Measurements from ENCODE around the gene TP53BP1. TPM values are rescaled to one million over a fixed set of nuclear protein-coding genes. Genes with fewer than 3 reads are reported as not detected.
"Not testable (repeated sequence)": the region's sequence is repeated elsewhere in the genome, so short reads cannot be mapped to it uniquely, and the experiment has no call there.

The TP53BP1 gene
- total RNA-seq, result 10 to 100 TPM; 11.9 to 27.6 (median 20.6) TPM

DNA sequence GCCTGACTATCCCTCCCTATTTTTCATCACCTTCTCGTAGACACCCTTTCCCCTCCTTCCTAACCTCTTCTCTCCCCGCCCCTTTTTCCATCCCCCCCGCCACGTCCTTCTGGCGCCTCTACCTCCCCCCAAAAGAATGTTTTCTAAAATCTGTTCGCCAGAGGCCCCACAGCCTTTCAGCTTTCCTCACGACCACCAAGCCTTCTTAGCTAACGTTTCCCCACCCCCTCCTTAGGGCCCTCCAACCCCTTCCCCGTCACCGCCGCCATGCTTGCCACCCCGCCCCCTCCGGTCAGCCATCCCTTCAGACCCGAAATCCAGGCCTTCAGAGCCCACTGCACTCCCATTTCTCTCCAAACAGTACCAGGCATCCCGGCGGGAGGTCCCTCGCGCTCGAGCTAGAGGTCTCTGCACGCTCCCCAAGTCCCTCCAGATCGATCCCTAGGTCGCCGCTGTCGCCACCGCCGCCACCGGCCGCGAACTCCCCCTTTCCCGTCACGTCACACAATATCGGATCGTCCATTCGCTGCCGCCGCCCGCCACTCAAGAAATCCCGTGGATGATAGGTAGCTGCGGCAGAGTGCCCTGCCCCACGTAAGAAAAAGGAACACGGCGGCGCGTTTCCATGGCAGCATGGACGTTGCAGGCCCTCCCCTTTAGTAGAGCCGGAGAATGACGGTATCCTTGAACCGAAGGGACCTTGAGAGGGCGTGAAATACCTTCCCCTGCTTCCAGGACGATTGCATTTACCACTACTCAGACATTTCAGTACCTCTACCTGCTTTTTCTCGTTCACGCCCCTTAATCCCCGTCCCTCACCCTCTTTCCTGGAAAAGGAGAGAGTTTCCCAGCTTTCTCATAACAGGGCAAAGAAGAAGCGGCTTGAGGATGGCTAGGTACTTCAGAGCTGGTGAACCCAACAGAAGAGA lies at the start of gene TP53BP1:
TP53BP1 (minus strand) TSS at position 484 of the 929 bp plus-strand sequence; CDS start at position 371, 113 bp downstream.
- Histone ChIP-seq H3K9me3 (no peaks in the 10 kb centered on the region), H3K36me3 (peaks cover 0 to 34% (median 0%) of the 10 kb centered on the region in 3 donors), H3K4me1 (peaks cover 11 to 29% (median 12%) of the 10 kb centered on the region in 3 donors), H3K27ac (peak within 1 kb of the TSS; percentile 81 to 89 (median 86)), H3K27me3 (no peaks in the 10 kb centered on the region), H3K4me3 (peak within 1 kb of the TSS; percentile 67 to 83 (median 76))
- intact Hi-C loops (cut with DNase I), result no loop called here
- TF ChIP-seq POLR2A (IDR thresholded peaks at IDR 0.05), result peak in 1 of 4 donors; percentile 48
- no peak for TF ChIP-seq CTCF (IDR thresholded peaks at IDR 0.05)
- peak; percentile 91 for DNase-seq
- 1 to 2% methylated on average over 35 to 51 of the region's 54 CpGs for WGBS, 2 donors

DNA sequence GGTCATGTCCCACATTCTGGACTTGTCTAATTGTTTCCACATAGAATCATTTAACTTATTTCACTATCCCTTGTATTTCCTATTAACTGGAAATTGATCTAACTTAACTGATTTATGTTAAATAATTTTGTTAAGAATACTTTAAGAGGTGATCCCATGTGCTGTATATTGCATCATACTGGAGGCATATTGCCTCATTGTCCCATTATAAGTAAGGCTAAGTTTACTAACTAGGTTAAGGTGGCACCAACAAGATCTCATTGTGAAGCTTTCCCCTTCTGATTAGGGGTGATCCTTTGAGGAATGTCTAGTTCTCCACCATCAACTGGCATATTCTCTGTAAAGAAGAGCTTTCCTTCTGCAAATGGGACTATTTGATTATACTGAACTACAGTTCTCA lies 48.8 kb upstream of the TP53BP1 start:
- intact Hi-C loops (cut with DNase I), result no loop called here
- no peak for DNase-seq

GRCh38 chr15:43538091-43538490 lies 45.1 kb upstream of the TP53BP1 start:
- 75 to 87% methylated on average over 2 of the region's 2 CpGs for WGBS, 2 donors
- TF ChIP-seq CTCF (IDR thresholded peaks at IDR 0.05), result no peak
- no peak for TF ChIP-seq POLR2A (IDR thresholded peaks at IDR 0.05)
- peaks cover 0 to 38% (median 3%) of the 10 kb centered on the region in 3 donors for H3K36me3 ChIP-seq
- DNase-seq, result no peak
- H3K27me3 ChIP-seq, result no peaks in the 10 kb centered on the region
- no peaks in the 10 kb centered on the region for H3K4me1 ChIP-seq
- H3K9me3 ChIP-seq, result no peaks in the 10 kb centered on the region
- no peak overlapping the region for H3K27ac ChIP-seq
- H3K4me3 ChIP-seq, result no peak overlapping the region
- intact Hi-C loops (cut with DNase I), result no loop called here

More for the DNA sequence above, 48.8 kb upstream of the TP53BP1 start:
- Histone ChIP-seq H3K4me1 (no peaks in the 10 kb centered on the region), H3K27me3 (no peaks in the 10 kb centered on the region), H3K36me3 (peaks cover 0 to 29% (median 0%) of the 10 kb centered on the region in 3 donors), H3K9me3 (no peaks in the 10 kb centered on the region), H3K4me3 (no peak overlapping the region), H3K27ac (no peak overlapping the region)
- TF ChIP-seq POLR2A (IDR thresholded peaks at IDR 0.05), result no peak
- TF ChIP-seq CTCF (IDR thresholded peaks at IDR 0.05), result no peak

GRCh38 chr15:43534897-43535296 lies 41.9 kb upstream of the TP53BP1 start:
- no peaks in the 10 kb centered on the region for H3K9me3 ChIP-seq
- H3K27ac ChIP-seq, result no peak overlapping the region
- intact Hi-C loops (cut with DNase I), result no loop called here
- H3K36me3 ChIP-seq, result peaks cover 0 to 39% (median 3%) of the 10 kb centered on the region in 3 donors
- no peaks in the 10 kb centered on the region for H3K4me1 ChIP-seq
- H3K4me3 ChIP-seq, result no peak overlapping the region
- DNase-seq, result no peak
- 93% methylated on average over 3 of the region's 3 CpGs; no CpG with 5 or more reads in 1 of the 2 donors for WGBS, 2 donors
- TF ChIP-seq POLR2A (IDR thresholded peaks at IDR 0.05) (no peak), CTCF (IDR thresholded peaks at IDR 0.05) (no peak)
- H3K27me3 ChIP-seq, result no peaks in the 10 kb centered on the region

DNA sequence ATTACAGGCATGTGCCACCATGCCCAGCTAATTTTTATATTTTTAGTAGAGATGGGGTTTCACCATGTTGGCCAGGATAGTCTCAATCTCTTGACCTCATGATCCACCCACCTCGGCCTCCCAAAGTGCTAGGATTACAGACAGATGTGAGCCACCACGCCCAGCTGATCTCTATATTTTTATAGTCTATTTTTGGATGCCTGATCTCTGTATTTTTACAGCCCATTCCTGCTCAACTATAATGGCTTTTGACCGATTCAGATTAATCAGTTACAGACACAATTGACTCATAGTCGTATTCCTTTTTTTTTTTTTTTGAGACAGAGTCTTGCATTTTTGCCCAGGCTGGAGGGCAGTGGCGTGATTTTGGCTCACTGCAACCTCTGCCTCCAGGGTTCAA lies 39.9 kb upstream of the TP53BP1 start:
- H3K4me1 ChIP-seq; intact Hi-C loops (cut with DNase I); H3K9me3 ChIP-seq; H3K27me3 ChIP-seq; H3K27ac ChIP-seq; H3K4me3 ChIP-seq; DNase-seq: not testable (repeated sequence)
- WGBS, 2 donors, result 75 to 87% methylated on average over 5 of the region's 5 CpGs
- H3K36me3 ChIP-seq, result peaks cover 0 to 24% (median 3%) of the 10 kb centered on the region in 3 donors

Data from esophagus squamous epithelium (tissue), 5 donors.